ENCODE data around the gene FBXO41.

FBXO41 gene, protein sequence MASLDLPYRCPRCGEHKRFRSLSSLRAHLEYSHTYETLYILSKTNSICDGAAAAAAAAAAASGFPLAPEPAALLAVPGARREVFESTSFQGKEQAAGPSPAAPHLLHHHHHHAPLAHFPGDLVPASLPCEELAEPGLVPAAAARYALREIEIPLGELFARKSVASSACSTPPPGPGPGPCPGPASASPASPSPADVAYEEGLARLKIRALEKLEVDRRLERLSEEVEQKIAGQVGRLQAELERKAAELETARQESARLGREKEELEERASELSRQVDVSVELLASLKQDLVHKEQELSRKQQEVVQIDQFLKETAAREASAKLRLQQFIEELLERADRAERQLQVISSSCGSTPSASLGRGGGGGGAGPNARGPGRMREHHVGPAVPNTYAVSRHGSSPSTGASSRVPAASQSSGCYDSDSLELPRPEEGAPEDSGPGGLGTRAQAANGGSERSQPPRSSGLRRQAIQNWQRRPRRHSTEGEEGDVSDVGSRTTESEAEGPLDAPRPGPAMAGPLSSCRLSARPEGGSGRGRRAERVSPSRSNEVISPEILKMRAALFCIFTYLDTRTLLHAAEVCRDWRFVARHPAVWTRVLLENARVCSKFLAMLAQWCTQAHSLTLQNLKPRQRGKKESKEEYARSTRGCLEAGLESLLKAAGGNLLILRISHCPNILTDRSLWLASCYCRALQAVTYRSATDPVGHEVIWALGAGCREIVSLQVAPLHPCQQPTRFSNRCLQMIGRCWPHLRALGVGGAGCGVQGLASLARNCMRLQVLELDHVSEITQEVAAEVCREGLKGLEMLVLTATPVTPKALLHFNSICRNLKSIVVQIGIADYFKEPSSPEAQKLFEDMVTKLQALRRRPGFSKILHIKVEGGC

DNA sequence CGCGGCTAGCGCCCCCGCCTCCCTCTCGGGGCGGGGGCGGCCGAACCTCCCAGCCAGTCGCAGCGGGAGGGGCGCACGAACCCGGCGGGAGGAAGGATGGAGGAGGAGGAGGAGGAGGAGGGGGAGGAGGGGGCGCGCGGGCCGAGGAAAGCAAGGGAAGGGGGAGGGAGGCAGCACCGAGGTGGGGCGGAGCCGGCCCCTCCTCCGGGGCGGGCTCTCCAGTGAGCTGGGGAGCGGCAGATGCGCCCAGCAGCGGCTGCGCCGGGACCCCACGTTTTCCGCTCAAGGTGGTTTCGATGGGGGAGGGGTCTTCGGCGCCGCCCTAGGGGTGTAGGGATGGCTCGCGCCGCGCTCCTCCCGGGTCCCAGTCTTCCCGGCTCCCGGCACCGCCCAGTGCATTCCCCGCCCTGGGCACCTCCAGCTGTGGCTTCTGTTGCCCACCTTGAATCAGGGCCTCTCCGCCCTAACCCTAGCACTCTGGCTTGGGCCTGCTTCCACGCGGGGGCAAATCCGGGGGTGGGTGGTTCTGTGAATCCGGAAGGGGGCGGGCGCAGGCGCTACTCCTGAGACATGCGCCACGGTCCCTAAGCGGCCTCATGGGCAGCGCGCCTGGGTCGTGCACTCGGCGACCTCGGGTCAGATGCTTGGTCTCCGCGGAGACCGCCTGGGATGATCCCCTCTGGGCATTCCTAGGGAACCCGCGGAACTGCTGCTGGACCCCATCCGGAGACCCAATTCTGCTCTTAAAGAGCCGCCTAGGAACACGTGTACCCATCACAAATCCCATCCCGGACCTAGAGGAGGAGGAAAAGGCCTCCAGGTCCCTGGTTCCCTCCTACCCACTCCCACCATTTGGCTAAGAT, at the start of gene FBXO41:
Gene FBXO41, minus strand, starts transcription at position 183 of the 863 bp plus-strand sequence. CDS start 14,848 bp downstream, outside the sequence.
- peak; percentile 83 for DNase-seq

DNA sequence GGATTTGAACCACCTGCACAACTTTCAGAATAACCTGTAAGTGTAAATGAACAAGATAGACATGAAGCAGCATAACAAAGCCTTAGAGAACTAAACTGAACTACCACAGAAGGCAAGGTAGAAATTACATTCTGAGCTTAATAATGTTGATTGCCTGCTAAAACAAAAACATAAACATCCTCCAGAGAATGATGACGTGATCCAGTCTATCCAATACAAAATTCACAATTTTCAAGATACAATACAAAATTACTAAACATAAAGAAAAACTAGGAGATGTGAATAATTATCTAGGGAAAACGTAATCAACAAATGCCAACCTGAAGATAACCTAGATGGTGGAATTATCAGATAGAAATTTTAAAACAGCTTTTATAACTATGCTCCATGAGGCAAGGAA, 49.8 kb upstream of the FBXO41 start:
- no peak for DNase-seq

- no peak for DNase-seq
Measured at GRCh38 chr2:73333564-73333963, 49.3 kb upstream of the FBXO41 start.

DNA sequence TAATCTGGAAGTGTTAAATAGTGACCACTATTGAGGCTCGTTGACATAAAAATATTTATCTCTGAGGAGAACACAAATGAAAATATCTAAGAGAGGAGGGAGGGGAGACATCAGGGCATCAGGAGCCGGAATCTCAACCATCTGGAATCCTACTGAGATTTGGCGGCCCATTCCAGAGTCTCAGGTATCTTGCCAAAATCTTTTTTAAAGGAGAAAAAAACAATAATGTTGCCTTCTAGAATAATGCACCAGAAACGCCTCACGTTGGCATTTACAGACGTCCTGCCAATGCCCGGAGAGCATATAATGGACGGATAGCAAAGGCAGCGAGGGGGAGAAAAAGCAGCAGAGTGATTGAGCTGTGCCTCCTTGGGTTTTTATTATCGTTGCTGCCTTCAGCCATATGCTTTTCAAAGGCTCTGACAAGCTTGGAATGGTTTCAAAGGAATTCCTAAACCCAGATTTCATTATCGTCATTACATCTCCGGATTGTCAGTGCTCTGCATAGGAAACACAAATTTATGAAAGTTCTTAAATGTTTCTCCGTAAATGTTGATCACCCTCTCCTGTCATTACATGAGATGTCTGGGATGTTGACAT, 39.9 kb upstream of the FBXO41 start:
- no peak for DNase-seq

DNA sequence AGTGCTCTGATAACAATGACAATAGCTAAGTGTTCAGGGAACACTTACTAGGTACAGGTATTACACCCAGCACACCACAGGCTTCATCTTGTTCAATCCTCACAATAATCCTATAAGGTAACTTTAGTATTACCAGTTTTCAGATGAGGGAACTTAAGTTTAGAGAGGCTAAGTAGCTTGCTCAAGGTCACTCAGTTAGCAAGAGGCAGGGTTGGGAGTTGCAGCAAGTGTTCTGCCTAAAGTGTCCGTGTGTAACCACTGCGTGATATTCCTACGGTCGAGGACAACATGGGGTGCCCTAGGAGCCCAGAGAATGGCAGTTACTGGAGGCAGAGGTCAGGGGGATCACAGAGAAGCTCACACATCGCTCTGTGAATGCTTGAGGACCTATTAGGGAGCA, 39.3 kb upstream of the FBXO41 start:
- DNase-seq, result no peak

- no peak for DNase-seq
Measured at GRCh38 chr2:73314441-73314840, 30.2 kb upstream of the FBXO41 start.

DNA sequence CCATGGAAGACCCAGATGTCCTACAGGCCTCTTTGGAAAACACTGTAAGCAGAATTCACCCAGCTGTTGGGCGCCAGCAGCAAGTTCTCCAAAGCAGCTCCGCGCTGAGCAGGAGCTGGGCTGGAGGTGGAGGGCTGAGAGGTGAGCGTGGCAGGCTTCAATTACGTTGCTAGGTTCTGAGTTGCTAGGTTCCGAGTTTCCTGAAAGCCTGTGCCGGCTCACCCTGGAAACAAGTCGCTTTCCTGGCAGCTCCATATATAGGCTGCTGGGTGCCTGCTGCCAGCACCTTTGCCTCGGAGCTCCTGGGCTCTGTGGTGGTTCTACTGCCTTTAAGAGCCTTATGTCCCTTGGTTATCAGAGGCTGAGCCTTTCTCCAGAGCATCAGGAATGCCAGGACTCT, 23.4 kb upstream of the FBXO41 start:
- DNase-seq, result no peak

- DNase-seq, result no peak
Measured at GRCh38 chr2:73301636-73302035, 17.4 kb upstream of the FBXO41 start.

DNA sequence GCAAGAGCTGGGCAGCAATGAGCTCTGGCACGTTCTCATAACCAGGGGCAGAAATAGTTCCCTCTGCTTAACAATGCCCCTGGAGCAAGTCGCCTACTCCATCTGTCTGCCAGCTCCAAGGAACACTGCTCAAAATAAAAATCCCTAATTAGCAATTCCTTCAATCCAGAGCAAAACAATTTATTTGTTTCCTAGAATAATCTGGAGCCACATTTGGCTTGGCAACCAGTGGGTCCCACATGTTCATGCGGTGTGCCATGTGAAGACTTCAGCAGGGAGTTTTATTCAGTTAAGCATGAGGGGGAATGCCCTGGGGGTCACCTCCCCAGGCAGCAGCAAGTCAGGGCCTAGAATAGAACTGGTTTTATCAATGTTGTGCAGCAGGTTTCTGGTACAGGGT, 16.6 kb upstream of the FBXO41 start:
- DNase-seq, result no peak

DNA sequence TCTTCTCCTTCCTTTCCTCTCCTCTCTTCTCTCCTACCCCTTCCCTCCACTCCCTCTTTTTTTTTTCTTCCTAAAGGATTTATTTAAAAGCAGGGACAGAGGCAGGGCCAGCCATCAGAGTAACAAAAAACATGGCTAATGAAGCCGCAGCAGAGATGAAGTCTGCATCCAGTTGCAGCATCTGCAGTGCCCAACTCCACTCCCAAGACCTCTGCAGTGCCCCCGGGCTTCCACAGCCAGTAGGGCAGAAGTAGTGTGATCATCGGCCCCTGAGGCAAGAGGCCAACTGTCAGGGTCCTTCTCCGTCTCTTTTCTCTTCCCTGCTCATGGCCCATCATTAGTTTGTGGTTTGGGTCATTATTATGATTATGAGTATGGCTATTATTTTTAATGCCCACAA, 13.3 kb upstream of the FBXO41 start:
- DNase-seq, result no peak

DNA sequence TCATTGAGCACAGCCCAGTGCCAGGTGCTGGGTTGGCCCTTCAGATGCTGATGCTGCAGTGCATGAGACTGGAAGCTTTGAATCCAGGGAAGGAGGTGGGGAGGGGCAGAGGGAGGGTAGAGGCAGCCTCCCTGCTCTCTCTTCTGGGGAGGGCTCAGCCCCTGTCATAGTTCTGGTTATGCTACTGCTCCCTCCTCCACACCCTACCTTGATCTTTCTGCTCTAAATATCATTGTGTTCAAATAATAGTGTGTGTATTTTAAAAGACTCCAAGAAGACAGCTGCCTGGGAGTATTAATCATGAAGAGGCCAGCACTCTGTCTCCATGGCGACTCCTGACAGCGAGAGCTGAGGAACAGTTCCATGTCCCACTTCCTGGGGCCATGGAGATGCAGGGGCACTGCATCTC, 12.9 kb upstream of the FBXO41 start:
- no peak for DNase-seq

GRCh38 chr2:73295751-73296400, 11.6 kb upstream of the FBXO41 start:
- DNase-seq, result no peak

GRCh38 chr2:73294239-73294638, 10.0 kb upstream of the FBXO41 start:
- no peak for DNase-seq

GRCh38 chr2:73293534-73294171, 9.4 kb upstream of the FBXO41 start, which contains the start of gene EGR4:
Gene EGR4, minus strand, starts transcription at chr2:73293548. Its CDS starts 231 bp downstream, at chr2:73293317.
- peak; percentile 84 for DNase-seq

DNA sequence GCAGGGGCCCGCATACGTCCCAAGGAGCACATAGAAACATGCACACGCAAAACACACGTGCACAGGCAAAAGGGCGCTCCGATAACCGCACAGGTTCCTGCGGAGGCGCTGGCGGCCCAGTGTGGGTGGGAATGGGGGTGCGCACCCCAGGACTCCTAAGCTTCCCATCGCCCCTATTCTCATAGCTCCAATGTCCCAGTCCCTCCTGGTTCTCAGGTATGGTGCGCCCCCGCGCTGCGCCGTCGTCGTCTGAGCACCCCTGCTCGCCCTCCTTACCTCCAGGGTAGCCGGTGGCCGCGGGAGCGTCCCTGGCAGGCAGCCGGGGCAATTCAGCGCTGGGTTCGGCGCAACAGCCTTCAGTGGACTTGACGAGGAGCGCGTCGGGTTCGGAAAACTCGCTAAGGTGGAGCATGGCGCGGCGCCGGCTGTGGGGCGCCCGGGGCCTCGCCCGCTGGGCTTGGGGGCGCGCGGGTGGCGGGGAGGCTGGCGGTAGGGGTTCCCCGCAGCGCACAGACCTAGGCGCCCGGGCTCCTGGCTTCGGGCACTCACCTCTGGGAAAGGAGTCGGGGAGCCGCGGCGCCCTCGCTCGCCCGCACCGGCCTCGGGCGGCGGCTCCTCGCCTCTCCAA, 8.7 kb upstream of the FBXO41 start:
- no peak for DNase-seq

DNA sequence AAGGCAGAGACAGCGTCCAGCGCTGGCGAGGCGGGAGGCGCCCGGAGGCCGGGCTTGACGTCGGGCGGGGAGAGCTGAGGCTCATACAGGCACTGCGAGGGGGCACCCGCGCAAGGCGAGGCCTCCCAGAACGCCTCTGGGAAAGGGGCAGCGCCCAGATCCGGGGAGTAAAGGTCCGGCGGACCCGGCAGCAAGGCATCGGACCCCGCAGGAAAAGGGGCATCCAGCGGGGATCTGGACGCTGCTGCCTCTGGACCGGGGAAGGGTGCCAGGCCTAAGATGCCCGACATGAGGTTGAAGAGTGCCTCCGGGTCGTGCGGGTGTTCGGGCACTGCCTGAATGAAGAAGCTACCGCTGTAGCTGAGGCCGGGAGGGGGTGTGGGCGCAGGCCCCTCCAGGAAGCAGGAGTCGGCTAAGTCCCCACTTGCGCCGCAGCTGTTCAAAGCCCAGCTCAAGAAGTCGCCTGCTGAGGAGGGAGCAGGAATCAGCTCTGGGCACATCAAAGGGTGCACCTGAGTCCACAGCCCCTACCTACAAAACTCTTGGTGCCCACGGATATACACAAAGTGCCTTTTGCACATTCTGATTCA, 8.1 kb upstream of the FBXO41 start:
- DNase-seq, result no peak

- no peak for DNase-seq
Measured at GRCh38 chr2:73291461-73292315, 7.4 kb upstream of the FBXO41 start.

- DNase-seq, result peak; percentile 67
Measured at GRCh38 chr2:73291093-73291460, 6.8 kb upstream of the FBXO41 start.

DNA sequence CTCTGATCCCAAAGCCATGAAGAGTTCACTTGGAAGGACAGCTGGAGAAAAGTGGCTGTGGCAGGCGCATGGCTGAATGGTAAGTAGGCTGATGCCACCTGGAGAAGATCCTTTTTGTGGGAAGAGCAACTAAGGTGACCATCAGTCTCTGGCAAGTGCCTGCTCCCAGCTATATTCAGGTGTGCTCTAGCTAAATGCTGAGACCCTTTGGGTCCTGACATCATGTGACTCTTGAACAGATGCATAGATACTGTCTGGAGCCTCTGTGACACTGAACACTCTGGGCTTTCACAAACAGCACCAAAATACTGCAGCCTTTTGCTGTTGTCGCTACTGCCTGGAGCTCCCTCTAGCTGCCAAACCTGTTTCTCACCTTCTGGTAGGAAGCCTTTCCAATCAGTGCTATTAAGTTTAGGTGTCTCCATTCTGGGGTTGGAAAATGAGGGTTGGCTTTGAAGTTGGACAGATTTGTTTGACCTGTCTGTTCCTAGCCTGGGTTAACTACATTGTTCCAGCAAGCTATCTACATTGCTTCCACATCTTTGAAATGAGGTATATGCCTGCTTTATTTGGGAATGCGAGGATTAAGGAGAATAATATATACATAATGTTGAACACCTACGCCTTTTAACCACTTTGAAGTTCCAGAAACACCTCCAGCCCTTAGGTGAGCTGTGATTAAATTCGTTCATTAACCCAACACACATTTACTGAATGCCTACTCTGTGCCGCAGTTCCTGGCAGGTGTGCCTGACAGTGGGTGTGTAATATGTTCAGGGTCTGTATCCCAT, 6.0 kb upstream of the FBXO41 start:
- peak; percentile 53 for DNase-seq
